ENCODE measurements around the gene GLS. TPM values are rescaled to one million over a fixed set of nuclear protein-coding genes. Genes with fewer than 3 reads are reported as not detected.
"Not testable (repeated sequence)": the region's sequence is repeated elsewhere in the genome, so short reads cannot be mapped to it uniquely, and the experiment has no call there.

GLS gene
- total and polyA plus RNA-seq, 9 of the 15 experiments (the other 6 are each of a cell fraction or from before 2014, with no cell fraction given) = 13.7 to 77.5 (median 48.2) TPM

- 10% methylated on average over 4 of the region's 4 CpGs for WGBS (ENCODE audit: insufficient coverage, low coverage, missing lambda C conversion rate)
- no peak for DNase-seq (ENCODE audit: extremely low read depth in 1 of 4, low spot score in 3 of 4)
- peak overlapping the region; percentile 82 for H3K4me3 ChIP-seq
- H3K27ac ChIP-seq (ENCODE audit: extremely low read depth, low read depth, low read length) = peak overlapping the region; percentile 90
- ATAC-seq = peak; percentile 50
- H3K9me1 ChIP-seq (ENCODE audit: control insufficient read depth, insufficient read depth, low read length) = no peaks in the 10 kb centered on the region
- intact Hi-C loops (cut with micrococcal nuclease) (loop anchor here (5.0 kb wide), 2 partner anchors 36 to 139 kb away; no protein-coding TSS in a partner anchor), in situ Hi-C loops (cut with MboI) (no loop called here)
- H3K9ac ChIP-seq (ENCODE audit: insufficient read depth in 1 of 2, low read depth in 2 of 2, low read length in 2 of 2) = peak overlapping the region; percentile 43 to 85; a peak in 3 of 4 replicates
- no peak for FAIRE-seq
- H3K4me2 ChIP-seq (ENCODE audit: insufficient read depth, low read length) = peak overlapping the region; percentile 96
- CTCF ChIA-PET (ENCODE audit: low intra/inter-chr PET ratio) = no interaction called here
- no peak for TF ChIP-seq SOX6 (IDR thresholded peaks at IDR 0.05)
- TF ChIP-seq RBFOX2 (IDR thresholded peaks at IDR 0.05; ENCODE audit: low read depth, low read length) = 0 out of 2 replicates have a peak, but pooled peaks have one; percentile 39
- TF ChIP-seq, protein P1, sequence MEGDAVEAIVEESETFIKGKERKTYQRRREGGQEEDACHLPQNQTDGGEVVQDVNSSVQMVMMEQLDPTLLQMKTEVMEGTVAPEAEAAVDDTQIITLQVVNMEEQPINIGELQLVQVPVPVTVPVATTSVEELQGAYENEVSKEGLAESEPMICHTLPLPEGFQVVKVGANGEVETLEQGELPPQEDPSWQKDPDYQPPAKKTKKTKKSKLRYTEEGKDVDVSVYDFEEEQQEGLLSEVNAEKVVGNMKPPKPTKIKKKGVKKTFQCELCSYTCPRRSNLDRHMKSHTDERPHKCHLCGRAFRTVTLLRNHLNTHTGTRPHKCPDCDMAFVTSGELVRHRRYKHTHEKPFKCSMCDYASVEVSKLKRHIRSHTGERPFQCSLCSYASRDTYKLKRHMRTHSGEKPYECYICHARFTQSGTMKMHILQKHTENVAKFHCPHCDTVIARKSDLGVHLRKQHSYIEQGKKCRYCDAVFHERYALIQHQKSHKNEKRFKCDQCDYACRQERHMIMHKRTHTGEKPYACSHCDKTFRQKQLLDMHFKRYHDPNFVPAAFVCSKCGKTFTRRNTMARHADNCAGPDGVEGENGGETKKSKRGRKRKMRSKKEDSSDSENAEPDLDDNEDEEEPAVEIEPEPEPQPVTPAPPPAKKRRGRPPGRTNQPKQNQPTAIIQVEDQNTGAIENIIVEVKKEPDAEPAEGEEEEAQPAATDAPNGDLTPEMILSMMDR (IDR thresholded peaks at IDR 0.05 in 2 of 3, conservative IDR thresholded peaks at IDR 0.05 in 1 of 3; ENCODE audit: insufficient read depth in 2 of 3, low read depth in 1 of 3, low read length in 3 of 3) = no peak
- no peak for TF ChIP-seq GTF2F1 (IDR thresholded peaks at IDR 0.05; ENCODE audit: low read depth, low read length)
- peak; percentile 25 for TF ChIP-seq U2AF1 (optimal IDR thresholded peaks at IDR 0.05; ENCODE audit: low read depth, low read length)
- H3K4me1 ChIP-seq (replicated peaks in 1 of 2; ENCODE audit: control insufficient read depth in 2 of 2, insufficient read depth in 2 of 2, low read length in 2 of 2) = peaks cover 2 to 18% of the 10 kb centered on the region in 2 experiments; a peak in 3 of 5 replicates
- H4K20me1 ChIP-seq (replicated peaks; ENCODE audit: control insufficient read depth, insufficient read depth, low read length) = no peaks in the 10 kb centered on the region
- H3K36me3 ChIP-seq (ENCODE audit: control insufficient read depth, insufficient read depth, low read length) = peaks cover 23% of the 10 kb centered on the region; the same call in 2 of the 3 replicates
- BruUV-seq (replicated peaks) = no TSS peak
- no peak overlapping the region for H2AFZ ChIP-seq (ENCODE audit: low read depth, low read length)
- no peaks in the 10 kb centered on the region for H3K27me3 ChIP-seq (ENCODE audit: control insufficient read depth in 2 of 2, insufficient read depth in 2 of 2, low read length in 2 of 2)
- peaks cover 72% of the 10 kb centered on the region for H3K79me2 ChIP-seq (ENCODE audit: control insufficient read depth, insufficient read depth, low read length)
- POLR2A ChIA-PET = interaction anchor here (2.1 to 5.0 kb wide), 2 partner anchors 9 to 14 kb away, joined by 4 to 45 read pairs; no protein-coding TSS in a partner anchor
- no peaks in the 10 kb centered on the region for H3K9me3 ChIP-seq (replicated peaks; ENCODE audit: control insufficient read depth, insufficient read depth, low read depth, low read length)
These were observed 2.4 kb downstream of the GLS start for GRCh38 chr2:190882856-190883582.

- DNase-seq (ENCODE audit: extremely low read depth in 1 of 4, low spot score in 3 of 4); FAIRE-seq; H4K20me1 ChIP-seq (replicated peaks; ENCODE audit: control insufficient read depth, insufficient read depth, low read length); H3K4me2 ChIP-seq (ENCODE audit: insufficient read depth, low read length); CTCF ChIA-PET (ENCODE audit: low intra/inter-chr PET ratio); H3K9ac ChIP-seq (ENCODE audit: insufficient read depth in 1 of 2, low read depth in 2 of 2, low read length in 2 of 2); intact Hi-C loops (cut with micrococcal nuclease); H3K4me3 ChIP-seq; H3K27me3 ChIP-seq (ENCODE audit: control insufficient read depth in 2 of 2, insufficient read depth in 2 of 2, low read length in 2 of 2); H3K9me3 ChIP-seq (replicated peaks; ENCODE audit: control insufficient read depth, insufficient read depth, low read depth, low read length); H2AFZ ChIP-seq (ENCODE audit: low read depth, low read length); H3K27ac ChIP-seq (ENCODE audit: extremely low read depth, low read depth, low read length); H3K9me1 ChIP-seq (ENCODE audit: control insufficient read depth, insufficient read depth, low read length); ATAC-seq; BruUV-seq (replicated peaks); in situ Hi-C loops (cut with MboI); H3K4me1 ChIP-seq (replicated peaks in 1 of 2; ENCODE audit: control insufficient read depth in 2 of 2, insufficient read depth in 2 of 2, low read length in 2 of 2): not testable (repeated sequence)
- peaks cover 99% of the 10 kb centered on the region for H3K79me2 ChIP-seq (ENCODE audit: control insufficient read depth, insufficient read depth, low read length)
- POLR2A ChIA-PET = interaction anchor here (0.8 kb wide), 1 partner anchor 11 kb away, joined by 3 read pairs; no protein-coding TSS in a partner anchor
- WGBS (ENCODE audit: insufficient coverage, low coverage, missing lambda C conversion rate) = 87% methylated on average over 5 of the region's 6 CpGs
- H3K36me3 ChIP-seq (ENCODE audit: control insufficient read depth, insufficient read depth, low read length) = peaks cover 42% of the 10 kb centered on the region; the same call in 2 of the 3 replicates
These were observed 5.2 kb downstream of the GLS start for GRCh38 chr2:190885844-190886243.

All from K562 (cell line).